HEK293T (cell line): ENCODE data around the gene SALL3.

Experiments
- CTCF ChIA-PET: fragments of 350-600 bp; formaldehyde crosslinking; extraction: SDS; loops from one replicate; lab custom pipeline; 2021; ENCODE audit warnings: antibody characterized with exemption, inconsistent platforms; lab: Yijun Ruan, JAX
- POLR2A ChIA-PET: fragments of 350-600 bp; formaldehyde crosslinking; extraction: SDS; loops from one replicate; lab custom pipeline; 2020; ENCODE audit warnings: antibody characterized with exemption, inconsistent platforms; lab: Yijun Ruan, JAX
- DNase-seq: peaks from one replicate; pipeline ENCODE4 v3.0.0; 2012; ENCODE audit warnings: mixed read lengths; ENCODE audit errors: extremely low spot score
- ARNT ChIP-seq: fragments of 450-650 bp; IDR thresholded peaks from 2 replicates; pipeline ENCODE4 v1.6.1; 2017; ENCODE audit warnings: mild to moderate bottlenecking
- BHLHE40 ChIP-seq: fragments of 450-650 bp; IDR thresholded peaks from 2 replicates; pipeline ENCODE4 v1.6.1; 2016; ENCODE audit warnings: mild to moderate bottlenecking, moderate library complexity, borderline replicate concordance
- CTBP1 ChIP-seq: fragments of 450-650 bp; IDR thresholded peaks from 2 replicates; pipeline ENCODE4 v1.6.1; 2016; ENCODE audit warnings: borderline replicate concordance
- ELF4 ChIP-seq: fragments of 450-650 bp; IDR thresholded peaks from 2 replicates; pipeline ENCODE4 v1.6.1; 2017; ENCODE audit warnings: antibody characterized with exemption
- FOXA1 ChIP-seq: fragments of 450-650 bp; IDR thresholded peaks from 2 replicates; pipeline ENCODE4 v1.6.1; 2016; ENCODE audit warnings: mild to moderate bottlenecking
- FOXK2 ChIP-seq: fragments of 450-650 bp; IDR thresholded peaks from 2 replicates; pipeline ENCODE4 v1.6.1; 2016; ENCODE audit warnings: mild to moderate bottlenecking
- FOXM1 ChIP-seq: fragments of 450-650 bp; IDR thresholded peaks from 2 replicates; pipeline ENCODE4 v1.6.1; 2017; ENCODE audit warnings: mild to moderate bottlenecking, borderline replicate concordance
- HDGF ChIP-seq: fragments of 450-650 bp; IDR thresholded peaks from 2 replicates; pipeline ENCODE4 v1.6.1; 2017; ENCODE audit warnings: antibody characterized with exemption, borderline replicate concordance
- L3MBTL2 ChIP-seq: fragments of 450-650 bp; conservative IDR thresholded peaks from 2 replicates; pipeline ENCODE4 v1.6.1; 2016; ENCODE audit warnings: mild to moderate bottlenecking
- LEF1 ChIP-seq: fragments of 450-650 bp; IDR thresholded peaks from 2 replicates; pipeline ENCODE4 v1.6.1; 2017; ENCODE audit warnings: mild to moderate bottlenecking, borderline replicate concordance
- NFRKB ChIP-seq: fragments of 450-650 bp; IDR thresholded peaks from 2 replicates; pipeline ENCODE4 v1.6.1; 2016; ENCODE audit warnings: mild to moderate bottlenecking, moderate library complexity
- SP1 ChIP-seq: fragments of 450-650 bp; IDR thresholded peaks from 2 replicates; pipeline ENCODE4 v1.6.1; 2017
- SUZ12 ChIP-seq: fragments of 450-650 bp; IDR thresholded peaks from 2 replicates; pipeline ENCODE4 v1.6.1; 2016; ENCODE audit warnings: mild to moderate bottlenecking
- TARDBP ChIP-seq: fragments of 450-650 bp; IDR thresholded peaks from 2 replicates; pipeline ENCODE4 v1.6.1; 2016
- ZNF384 ChIP-seq: fragments of 450-650 bp; IDR thresholded peaks from 2 replicates; pipeline ENCODE4 v1.6.1; 2016
- TF ChIP-seq, protein P1 (sequence below): fragments of 450-650 bp; IDR thresholded peaks from 2 replicates; pipeline ENCODE4 v1.6.1; 2016

Gene SALL3

DNA sequence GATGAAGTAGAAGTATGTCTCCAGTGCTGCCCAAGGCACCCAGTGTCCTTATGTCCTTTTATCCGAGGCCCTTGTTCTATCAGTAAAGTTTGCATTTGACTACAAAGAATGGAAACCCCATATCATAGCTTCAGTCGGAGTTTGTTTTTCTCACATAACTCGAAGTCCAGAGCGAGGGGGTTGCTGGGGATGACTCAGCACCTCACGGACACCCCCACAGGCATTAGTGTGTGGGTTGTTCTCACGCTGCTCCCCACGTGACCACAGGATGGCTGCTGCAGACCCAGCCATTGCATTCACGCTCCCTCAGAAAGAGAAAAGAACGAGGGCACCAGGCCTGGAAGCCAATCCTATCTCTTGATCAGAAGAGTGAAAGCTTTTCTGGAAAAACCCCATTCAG lies 27.8 kb downstream of the SALL3 start:
- DNase-seq: no peak
- ChIA-PET CTCF (no interaction called here), POLR2A (no interaction called here)
- TF ChIP-seq FOXM1: no peak
- no peak for TF ChIP-seq BHLHE40
- TF ChIP-seq NFRKB: no peak
- TF ChIP-seq HDGF: no peak

DNA sequence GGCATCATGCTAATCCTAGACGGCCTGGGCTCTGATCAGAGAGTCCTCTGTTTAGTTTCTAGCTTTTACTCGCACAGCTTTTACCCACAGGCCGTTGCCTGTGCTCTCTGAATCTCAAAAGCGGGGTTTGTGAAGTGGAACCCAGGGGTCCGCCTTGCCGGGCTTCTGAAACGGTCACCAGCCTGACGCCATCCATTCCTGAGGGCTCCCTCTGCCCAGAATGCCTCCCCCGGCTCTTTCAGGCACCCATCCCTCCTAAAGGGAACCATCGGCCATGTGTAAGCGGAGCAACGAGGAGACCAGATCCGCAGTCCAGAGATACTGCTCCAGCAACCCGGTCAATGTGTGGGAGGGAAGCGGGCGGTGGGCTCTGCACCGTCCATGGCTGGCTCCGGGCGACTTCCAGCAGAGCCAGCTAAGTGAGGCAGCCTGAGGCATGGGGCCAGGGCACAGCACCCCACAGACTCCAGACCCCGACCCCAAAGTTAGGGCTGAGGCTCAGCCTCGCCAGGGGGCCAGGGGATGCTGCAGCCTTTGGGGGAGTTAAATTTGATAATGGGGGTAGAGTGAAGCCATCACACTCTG lies 28.8 kb downstream of the SALL3 start:
- TF ChIP-seq NFRKB (no peak), SP1 (no peak), SUZ12 (no peak), ZNF384 (no peak), ARNT (no peak), FOXK2 (no peak), HDGF (no peak), FOXA1 (no peak), TARDBP (no peak), LEF1 (no peak), ELF4 (no peak), CTBP1 (no peak), FOXM1 (no peak), BHLHE40 (no peak), L3MBTL2 (no peak)
- TF ChIP-seq, protein P1, sequence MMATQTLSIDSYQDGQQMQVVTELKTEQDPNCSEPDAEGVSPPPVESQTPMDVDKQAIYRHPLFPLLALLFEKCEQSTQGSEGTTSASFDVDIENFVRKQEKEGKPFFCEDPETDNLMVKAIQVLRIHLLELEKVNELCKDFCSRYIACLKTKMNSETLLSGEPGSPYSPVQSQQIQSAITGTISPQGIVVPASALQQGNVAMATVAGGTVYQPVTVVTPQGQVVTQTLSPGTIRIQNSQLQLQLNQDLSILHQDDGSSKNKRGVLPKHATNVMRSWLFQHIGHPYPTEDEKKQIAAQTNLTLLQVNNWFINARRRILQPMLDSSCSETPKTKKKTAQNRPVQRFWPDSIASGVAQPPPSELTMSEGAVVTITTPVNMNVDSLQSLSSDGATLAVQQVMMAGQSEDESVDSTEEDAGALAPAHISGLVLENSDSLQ: no peak

DNA sequence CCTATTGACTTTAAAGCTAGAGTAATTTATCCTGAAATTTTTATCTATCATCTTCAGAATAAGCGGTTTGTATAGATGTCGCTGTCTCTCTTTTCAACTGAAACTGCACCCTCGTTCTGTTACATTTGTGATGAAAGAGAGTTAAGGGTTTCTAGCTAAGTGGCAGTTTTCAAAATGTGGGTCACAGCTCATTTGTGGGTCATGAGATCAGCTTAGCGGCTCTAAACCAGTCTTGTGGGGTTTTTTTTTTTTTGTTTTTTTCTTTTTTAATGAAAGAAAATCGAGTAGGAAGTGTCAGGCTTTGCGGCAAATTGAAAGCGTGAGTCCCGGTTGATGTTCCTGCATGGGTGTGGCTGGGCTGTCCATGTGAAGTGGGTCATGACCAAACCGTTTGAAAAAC lies 31.2 kb downstream of the SALL3 start:
- POLR2A ChIA-PET: no interaction called here
- no peak for DNase-seq
- TF ChIP-seq BHLHE40: no peak
- no peak for TF ChIP-seq FOXA1
- TF ChIP-seq NFRKB: no peak
- no peak for TF ChIP-seq ELF4
- TF ChIP-seq LEF1: no peak
- no peak for TF ChIP-seq SP1
- no peak for TF ChIP-seq FOXM1
- TF ChIP-seq FOXK2: no peak
- TF ChIP-seq ZNF384: no peak
- no peak for TF ChIP-seq ARNT
- no peak for TF ChIP-seq SUZ12
- TF ChIP-seq CTBP1: no peak
- CTCF ChIA-PET: no interaction called here

More for the DNA sequence above, 28.8 kb downstream of the SALL3 start:
- no peak for DNase-seq
- CTCF ChIA-PET: no interaction called here
- POLR2A ChIA-PET: no interaction called here

DNA sequence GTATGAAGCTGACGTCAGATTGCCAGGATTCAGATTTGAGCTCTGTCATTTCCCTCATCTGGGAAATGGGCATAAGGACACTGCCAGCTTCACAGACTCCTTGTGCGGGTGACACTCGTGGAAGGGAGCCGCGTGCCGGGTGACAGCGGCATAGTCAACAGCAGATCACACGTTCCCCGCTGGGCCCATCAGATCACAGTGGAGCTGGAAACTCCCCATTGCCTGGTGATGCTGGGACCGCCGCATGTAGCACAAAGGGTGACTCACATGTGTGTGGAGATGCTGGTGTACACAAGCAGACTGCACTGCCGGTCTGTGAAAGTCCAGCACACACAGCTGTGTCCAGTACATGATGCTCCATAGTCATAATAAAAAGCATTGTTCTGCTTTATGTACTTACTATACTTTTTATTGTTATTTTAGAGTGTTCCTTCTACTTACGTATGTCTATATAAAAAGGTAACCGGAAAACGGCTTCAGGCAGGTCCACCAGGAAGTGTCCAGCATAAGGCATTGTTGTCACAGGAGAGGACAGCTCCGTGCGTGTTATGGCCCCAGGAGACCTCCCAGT lies 31.8 kb downstream of the SALL3 start:
- ChIA-PET POLR2A (no interaction called here), CTCF (no interaction called here)
- no peak for TF ChIP-seq ELF4
- no peak for TF ChIP-seq LEF1
- no peak for TF ChIP-seq ARNT
- TF ChIP-seq FOXM1: no peak
- TF ChIP-seq, protein P1: no peak
- TF ChIP-seq BHLHE40: no peak
- TF ChIP-seq FOXK2: no peak
- no peak for DNase-seq

DNA sequence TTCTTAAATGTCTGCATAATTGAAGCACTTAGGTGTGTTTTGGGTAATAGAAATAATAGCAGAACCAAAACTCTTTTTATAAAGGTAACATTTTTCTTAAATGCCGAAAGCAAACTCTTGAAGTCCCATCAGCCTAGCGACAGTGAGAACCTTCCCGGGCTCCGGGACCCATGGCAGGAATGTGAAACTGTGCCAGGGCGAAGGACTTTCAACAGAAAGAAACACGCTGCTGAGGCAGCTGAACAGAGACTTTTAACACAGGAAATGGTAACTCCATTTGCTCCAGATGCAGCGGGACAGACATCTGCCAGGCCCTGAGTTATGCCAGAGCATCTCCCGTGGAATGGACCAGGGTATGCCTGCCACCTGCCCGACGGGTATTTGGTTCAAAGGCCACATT lies 34.3 kb downstream of the SALL3 start:
- ChIA-PET CTCF (no interaction called here), POLR2A (no interaction called here)

DNA sequence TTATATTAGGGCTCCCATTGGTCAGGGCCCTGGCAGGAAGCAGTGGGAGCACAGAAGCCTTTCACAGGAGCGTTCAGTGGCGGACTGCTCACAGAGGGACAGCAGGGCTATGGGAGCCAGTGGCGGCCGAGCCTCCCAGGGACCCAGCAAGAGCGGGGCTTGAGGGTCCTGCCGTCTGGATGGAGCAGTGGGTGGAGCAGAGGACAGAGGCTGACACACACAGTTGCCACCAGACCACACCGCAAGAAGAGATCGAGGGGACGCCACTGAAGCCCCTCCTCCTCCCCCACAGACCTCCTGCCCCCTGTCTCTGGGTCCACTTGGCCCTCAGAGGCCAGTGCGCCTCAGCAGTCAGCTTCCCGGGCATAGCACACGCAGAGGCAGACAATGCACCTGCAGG lies 39.3 kb downstream of the SALL3 start:
- CTCF ChIA-PET: no interaction called here
- TF ChIP-seq TARDBP (no peak), FOXM1 (no peak), ARNT (no peak), BHLHE40 (no peak), ZNF384 (no peak), ELF4 (no peak), NFRKB (no peak), L3MBTL2 (no peak), LEF1 (no peak), CTBP1 (no peak), HDGF (no peak), SP1 (no peak), FOXA1 (no peak), SUZ12 (no peak), FOXK2 (no peak)
- TF ChIP-seq, protein P1: no peak
- POLR2A ChIA-PET: no interaction called here
- no peak for DNase-seq

More for the DNA sequence above, 34.3 kb downstream of the SALL3 start:
- DNase-seq: no peak
- TF ChIP-seq ZNF384: no peak
- TF ChIP-seq SUZ12: no peak
- no peak for TF ChIP-seq HDGF
